Measurements from ENCODE around the gene JAZF1.
"Not testable (repeated sequence)": the region's sequence is repeated elsewhere in the genome, so short reads cannot be mapped to it uniquely, and the experiment has no call there.

The JAZF1 gene

GRCh38 chr7:27897001-27897400, 283.6 kb downstream of the JAZF1 start:
- DNase-seq, result no peak

- DNase-seq, result no peak
Observed at GRCh38 chr7:27895551-27895950, 285.0 kb downstream of the JAZF1 start.

DNA sequence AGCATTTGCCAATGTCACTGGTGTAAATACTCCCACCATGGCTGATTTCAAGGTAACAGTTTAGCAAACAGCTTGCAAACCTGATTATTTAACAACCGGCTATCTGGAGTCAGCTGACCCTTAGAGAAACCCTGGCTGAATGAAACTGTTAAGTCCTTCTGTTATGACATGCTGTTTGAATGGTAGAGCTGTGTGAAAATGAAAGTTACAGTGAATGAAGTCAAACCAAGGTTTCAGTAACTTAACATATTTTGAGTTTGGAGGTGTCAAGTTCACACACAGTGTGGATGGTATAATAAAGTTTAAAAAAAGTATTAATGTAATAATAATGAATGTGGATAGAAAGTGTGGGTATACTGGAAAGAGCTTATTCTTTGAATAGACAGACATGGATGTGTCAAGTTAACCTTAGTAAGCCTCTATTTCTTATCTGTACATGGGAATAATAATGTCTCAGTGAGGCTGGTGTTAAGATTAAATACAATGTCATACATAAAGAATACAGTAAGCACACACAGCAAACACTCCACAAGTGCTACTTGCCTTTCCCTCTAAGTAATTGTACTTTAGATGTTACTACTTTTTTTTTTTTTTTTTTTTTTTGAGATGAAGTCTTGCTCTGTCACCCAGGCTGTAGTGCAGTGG, 290.3 kb downstream of the JAZF1 start:
- no peak for DNase-seq

DNA sequence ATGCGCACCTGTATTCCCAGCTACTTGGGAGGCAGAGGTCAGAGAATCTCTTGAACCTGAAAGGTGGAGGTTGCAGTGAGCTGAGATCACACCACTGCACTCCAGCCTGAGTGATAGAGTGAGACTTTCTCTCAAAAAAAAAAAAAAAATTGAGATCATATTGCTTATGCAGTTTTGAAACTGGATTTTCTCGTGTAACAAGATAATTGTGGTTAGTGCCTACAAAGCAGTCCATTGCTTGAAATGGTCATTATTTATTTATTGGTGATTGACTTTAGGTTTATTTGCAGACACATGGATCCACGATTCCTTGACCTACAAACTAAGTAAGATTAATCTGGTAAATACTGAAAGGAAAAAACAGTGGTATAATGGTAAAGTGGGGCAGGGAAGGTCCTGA, 290.8 kb downstream of the JAZF1 start:
- DNase-seq, result no peak

DNA sequence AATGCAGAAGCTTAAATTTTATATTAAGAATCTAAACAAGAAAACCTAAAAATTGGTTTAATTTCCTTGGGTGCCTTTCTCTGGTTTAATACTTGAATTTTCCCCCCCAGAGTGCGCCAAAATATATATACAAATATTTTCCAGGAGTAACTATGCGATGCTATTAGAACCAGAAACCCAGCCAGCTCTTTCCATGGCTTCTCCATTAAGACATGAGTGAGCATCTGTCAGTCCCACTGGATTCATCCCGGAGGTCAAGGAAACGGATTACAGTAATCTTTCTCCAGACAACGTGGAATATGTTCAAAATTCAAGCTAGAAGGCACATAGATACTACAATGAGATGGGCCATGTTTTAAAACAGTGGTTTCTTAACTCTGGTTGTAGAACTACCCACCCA, 291.9 kb downstream of the JAZF1 start:
- DNase-seq, result no peak

GRCh38 chr7:27886710-27887109, 293.9 kb downstream of the JAZF1 start:
- DNase-seq, result not testable (repeated sequence)

DNA sequence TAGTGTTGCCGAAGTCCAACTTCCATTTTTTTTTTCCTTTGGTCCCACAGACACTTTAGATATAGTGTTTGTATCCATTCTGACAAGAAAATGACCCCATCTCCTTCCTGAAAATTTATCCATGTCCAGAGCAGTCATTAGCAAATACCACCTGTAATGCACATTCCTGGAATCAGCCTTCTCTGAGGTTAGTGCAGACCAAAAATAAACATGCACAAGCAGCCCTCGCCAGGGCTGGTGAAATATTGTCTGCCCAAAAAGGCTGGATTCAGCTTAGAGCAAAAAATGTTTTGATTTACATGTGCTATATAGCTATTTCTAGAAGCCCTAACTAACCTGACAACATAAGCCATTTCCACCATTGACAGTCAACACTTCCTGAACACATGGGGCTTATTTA, 294.9 kb downstream of the JAZF1 start:
- DNase-seq, result no peak

GRCh38 chr7:27883696-27884095, 296.9 kb downstream of the JAZF1 start:
- DNase-seq, result no peak

DNA sequence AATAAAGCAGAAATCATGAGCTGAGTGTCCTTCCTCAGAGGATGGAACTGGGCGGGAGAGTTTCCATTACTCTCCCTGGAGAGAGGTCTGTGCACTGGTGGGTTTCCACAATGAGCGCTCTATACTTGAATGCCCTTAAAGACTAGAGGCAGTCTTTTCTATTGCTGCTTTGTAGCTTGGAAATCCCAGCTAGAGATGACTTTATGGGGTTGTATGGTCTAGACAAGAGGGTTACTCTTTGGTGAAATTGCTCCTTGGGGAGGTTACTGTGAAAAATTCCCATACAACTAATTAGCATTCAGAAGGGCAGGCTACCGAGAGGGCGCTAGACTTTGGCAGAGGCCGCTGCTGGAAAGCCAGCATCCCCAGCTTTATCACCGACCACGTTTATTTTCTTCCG, 303.8 kb downstream of the JAZF1 start:
- DNase-seq, result no peak

DNA sequence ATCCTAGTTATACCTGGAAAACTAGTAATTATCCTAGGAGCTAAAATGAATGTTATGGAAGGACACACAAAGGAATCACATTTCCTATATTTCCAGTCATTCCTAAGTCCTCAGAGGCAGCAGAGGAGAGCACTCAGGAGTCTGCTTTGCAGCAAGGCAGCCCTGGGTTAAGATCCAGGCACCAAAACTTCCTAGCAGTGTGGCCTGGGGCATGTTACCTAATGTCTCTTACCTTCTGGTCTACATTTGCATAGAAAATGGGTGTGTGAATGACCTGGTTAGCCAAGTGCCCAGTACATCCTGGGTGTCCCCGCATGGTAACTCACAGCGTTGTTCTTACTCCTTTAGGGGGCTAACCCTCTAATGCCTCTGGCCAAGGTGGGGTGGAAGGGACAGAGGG, 304.8 kb downstream of the JAZF1 start:
- no peak for DNase-seq

DNA sequence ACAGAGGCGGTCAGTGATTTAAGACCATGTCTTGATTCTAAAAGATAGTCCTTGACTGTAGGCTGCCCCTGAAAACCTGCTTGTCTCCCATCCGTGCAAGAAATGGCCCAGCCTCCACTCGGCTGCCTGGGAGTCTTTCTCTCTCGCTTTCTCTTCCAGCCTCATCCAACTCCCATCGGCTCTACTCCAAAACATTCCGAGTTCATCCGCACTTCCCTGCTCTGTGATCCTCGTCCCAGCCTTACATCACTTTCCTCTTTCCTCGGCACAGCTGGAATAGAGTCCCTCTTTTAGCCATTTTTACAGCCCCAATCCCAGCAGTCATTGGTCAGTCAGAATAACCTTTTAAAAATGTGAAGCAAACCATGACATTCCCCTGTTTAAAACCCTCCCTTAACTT, 305.5 kb downstream of the JAZF1 start:
- no peak for DNase-seq

GRCh38 chr7:27873981-27874957, 306.3 kb downstream of the JAZF1 start:
- DNase-seq, result peak; percentile 92

DNA sequence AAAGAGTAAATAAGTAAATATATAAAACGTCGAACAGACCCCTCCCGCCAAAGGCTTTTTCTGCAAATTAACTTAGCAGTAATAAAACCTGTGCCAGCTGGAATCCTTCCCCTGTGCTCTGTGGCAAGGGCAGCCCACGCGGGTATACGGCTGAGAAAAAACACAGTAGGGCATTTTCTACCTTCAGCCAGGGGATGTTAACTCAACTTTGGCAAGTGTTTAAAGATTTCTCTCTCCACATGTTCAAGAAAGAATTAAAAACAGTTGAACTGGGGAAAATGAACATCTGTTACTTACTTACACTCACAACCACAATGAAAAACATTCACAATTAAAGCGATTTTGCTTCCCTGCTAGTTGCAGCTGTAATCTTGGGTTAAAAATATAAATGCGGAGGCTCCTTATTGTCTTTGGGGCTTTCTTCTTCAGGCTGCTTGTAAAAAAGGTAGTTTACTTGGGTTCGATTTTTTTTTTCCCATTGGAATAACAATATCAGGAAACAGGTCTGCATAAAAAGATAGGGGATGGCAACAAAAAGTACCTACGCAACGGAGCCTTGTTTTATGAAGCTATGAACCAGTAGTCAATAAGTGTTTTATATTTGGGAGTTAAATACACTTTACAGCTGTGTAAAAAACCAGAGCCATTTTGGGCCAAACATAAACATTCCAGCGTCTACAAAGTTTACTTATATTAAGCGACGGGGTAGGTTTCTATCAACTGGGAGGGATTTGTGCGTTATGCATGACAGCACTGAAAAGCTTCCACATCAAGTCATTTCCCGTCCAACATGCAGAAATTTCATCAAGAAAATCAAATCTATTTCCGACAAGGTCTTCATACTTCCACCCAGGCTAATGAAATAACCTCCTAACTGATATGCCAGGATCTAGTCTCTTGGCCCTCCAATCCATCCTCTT, 308.0 kb downstream of the JAZF1 start:
- DNase-seq, result no peak

DNA sequence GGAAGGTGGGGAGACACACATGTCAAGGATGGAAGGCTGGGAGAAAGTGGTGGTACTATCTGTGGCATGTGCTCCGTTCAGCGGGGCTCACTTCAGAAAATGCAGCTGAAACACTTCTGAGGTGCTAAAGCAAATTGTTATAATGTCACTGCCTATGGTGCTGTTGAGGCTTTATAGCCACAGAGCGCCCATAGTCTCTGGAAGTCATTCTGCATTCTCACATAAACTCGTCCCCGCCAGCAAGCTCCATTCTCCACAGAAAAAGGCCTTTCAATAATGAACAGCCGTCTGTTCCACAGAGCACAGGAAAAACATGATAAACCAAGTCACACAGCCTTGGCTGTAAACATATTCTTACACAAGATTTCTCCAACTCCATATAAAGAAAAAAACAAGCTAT, 308.7 kb downstream of the JAZF1 start:
- no peak for DNase-seq

- DNase-seq, result no peak
Observed at GRCh38 chr7:27871086-27871485, 309.5 kb downstream of the JAZF1 start.

- DNase-seq, result no peak
Observed at GRCh38 chr7:27870595-27870994, 310.0 kb downstream of the JAZF1 start.

- DNase-seq, result no peak
Observed at GRCh38 chr7:27869056-27869455, 311.5 kb downstream of the JAZF1 start.

DNA sequence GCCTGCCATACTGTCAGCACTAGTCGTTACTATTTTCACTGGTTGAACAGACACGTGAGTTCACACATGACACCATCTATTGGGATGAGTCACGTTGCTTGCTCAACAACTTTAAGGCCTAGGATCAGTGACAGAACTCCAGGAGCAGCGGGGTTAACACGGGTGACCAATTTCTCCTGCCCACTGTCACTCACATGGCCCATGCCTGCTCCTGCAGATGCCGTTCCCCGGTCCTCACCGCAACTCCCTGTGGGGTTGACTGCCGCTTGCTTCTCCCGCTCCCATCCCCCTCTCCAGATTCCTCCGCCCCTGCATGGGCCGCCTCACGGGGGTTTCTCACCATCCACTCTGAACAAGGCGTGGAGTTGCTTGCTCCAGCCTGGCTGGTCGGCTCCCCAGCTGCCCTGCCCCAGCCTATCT, 312.5 kb downstream of the JAZF1 start:
- no peak for DNase-seq

DNA sequence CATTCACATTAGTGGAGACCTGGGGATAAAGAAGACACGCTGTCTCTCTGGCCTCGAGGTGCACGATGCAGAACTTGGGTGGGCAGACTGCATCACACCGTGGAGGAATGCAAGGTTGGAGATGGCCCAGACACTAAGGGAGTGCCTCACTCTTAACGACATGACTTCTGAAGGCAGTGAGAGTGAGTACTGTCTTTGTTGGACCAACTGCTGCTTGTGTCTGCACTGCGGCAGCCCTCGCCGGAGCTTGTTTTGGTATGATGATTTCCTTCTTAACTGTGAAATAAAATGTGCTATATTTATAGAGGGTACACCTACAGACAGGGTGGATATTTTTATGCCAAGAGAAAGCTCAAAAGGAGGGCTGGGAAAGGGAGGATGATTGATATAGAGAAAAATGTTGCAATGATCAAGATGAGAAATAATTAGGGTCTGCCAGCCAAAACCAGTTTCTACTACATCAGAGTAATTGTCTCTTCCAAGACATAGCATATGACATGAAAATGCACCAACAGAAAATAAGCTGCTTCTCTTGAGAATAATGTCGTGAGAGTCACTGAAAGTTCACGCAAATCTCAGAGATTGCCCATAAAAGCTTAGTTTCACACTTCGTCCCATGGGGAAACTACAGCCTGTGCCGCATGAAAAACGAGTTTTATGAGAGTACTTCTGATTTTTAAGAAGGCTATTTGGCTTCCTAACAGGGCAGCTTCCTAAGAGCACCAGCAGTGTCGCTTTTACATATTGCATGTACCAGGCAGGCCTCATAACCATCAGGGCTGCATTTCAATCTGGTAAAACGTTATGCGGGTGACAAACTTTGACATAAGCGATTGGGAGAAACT, 313.5 kb downstream of the JAZF1 start:
- DNase-seq, result no peak

DNA sequence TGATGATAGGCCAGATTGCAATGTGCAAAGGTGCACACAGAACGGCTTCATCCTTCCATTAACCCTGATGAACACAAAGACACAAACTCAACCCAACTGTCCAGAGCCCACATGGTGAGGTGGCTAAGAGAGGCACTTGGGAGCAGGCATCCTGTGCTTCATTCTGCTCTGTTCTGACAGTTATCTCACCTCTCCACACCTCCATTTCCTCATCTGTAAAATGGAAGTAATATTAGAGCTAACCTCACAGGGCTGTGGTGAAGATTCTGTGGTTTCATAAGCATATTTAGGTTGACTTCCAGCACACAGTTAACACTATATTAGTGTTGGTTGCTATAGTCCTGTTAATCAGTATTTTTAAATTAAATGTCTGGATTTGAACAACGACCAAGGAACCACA, 314.3 kb downstream of the JAZF1 start:
- DNase-seq, result no peak

DNA sequence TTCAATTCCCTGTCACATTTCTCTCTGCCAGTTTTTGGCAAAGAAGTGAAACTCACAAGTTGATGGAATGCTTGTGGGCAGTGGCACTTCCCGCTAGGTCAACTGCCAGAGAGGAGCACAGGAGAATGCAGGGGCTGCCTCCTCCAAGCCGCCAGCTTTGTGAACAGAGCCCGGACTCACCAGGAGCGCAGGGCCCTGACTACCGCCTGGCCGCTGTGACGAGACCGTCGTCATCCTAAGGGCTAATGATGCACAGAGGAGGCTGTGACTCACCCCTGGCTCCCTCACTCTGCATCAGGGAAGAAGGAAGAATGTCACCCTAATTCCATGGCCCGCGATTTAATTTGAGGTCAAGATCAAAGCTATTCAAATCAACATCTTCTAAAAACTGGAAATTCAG, 316.7 kb downstream of the JAZF1 start:
- no peak for DNase-seq

- no peak for DNase-seq
Observed at GRCh38 chr7:27861747-27862146, 318.8 kb downstream of the JAZF1 start.
